Natural killer cell (primary cell): ENCODE results near the gene COL24A1. TPM values are rescaled to one million over a fixed set of nuclear protein-coding genes. Genes with fewer than 3 reads are reported as not detected.
"Not testable (repeated sequence)": the region's sequence is repeated elsewhere in the genome, so short reads cannot be mapped to it uniquely, and the experiment has no call there.

ENCODE experiments used
- ATAC-seq, 3 donors: fragments of 150-1000 bp in 2 of 3; fragments of 200-7000 bp in 1 of 3; cut with Tn5 transposase; 1 replicate in 1 of 3; 2 replicates in 2 of 3; pipeline ENCODE4 v1.10.0; 2021; ENCODE audit warnings: mild to moderate bottlenecking in 2 of 3, moderate library complexity in 2 of 3
- DNase-seq, 2 donors: peaks; one replicate each; pipeline versions ENCODE4 v3.0.0 to v3.0.0-alpha.2; 2013 to 2021; ENCODE audit warnings: mixed read lengths in 1 of 2
- H3K27ac ChIP-seq: one replicate; pipeline ENCODE4 v1.5.1; 2013; ENCODE audit warnings: mild to moderate bottlenecking, low read length
- H3K27me3 ChIP-seq: one replicate; pipeline ENCODE4 v1.6.1; 2013; ENCODE audit warnings: low read length; ENCODE audit not compliant: control insufficient read depth, insufficient read depth
- H3K36me3 ChIP-seq: one replicate; pipeline ENCODE4 v1.6.1; 2013; ENCODE audit warnings: low read length; ENCODE audit not compliant: control insufficient read depth, insufficient read depth
- H3K4me1 ChIP-seq: one replicate; pipeline ENCODE4 v1.6.1; 2013; ENCODE audit warnings: low read length; ENCODE audit not compliant: control insufficient read depth, insufficient read depth
- H3K4me3 ChIP-seq: one replicate; pipeline ENCODE4 v1.5.1; 2013; ENCODE audit warnings: low read length
- H3K9me3 ChIP-seq: one replicate; pipeline ENCODE4 v1.6.1; 2013; ENCODE audit warnings: low read length; ENCODE audit not compliant: control insufficient read depth, insufficient read depth
- H3K27ac Mint-ChIP-seq, 2 donors: one replicate each; pipeline ENCODE4 v1.8.0; 2022; ENCODE audit warnings: mild to moderate bottlenecking in 2 of 2, mixed read lengths in 2 of 2, moderate library complexity in 1 of 2
- H3K27me3 Mint-ChIP-seq, 2 donors: one replicate each; pipeline ENCODE4 v1.8.0; 2022; ENCODE audit warnings: low read depth in 2 of 2, mixed read lengths in 2 of 2
- H3K36me3 Mint-ChIP-seq: one replicate; pipeline ENCODE4 v1.8.0; 2022; ENCODE audit warnings: mixed read lengths
- H3K4me1 Mint-ChIP-seq, 2 donors: one replicate each; pipeline ENCODE4 v1.8.0; 2022; ENCODE audit warnings: mixed read lengths in 2 of 2
- H3K4me3 Mint-ChIP-seq: one replicate; pipeline ENCODE4 v1.8.0; 2022; ENCODE audit warnings: mild to moderate bottlenecking, moderate library complexity, mixed read lengths
- H3K9me3 Mint-ChIP-seq, 2 donors: one replicate each; pipeline ENCODE4 v1.8.0; 2022; ENCODE audit warnings: mixed read lengths in 2 of 2
- CTCF ChIP-seq: fragments of 200-600 bp; IDR thresholded peaks from one replicate; pipeline ENCODE4 v1.8.0; 2022; ENCODE audit warnings: antibody characterized with exemption
- WGBS: methylation state at CpG from one replicate; pipeline ENCODE4 v1.1.7; 2013; ENCODE audit warnings: missing lambda C conversion rate; ENCODE audit not compliant: insufficient coverage; 5-methylcytosine and 5-hydroxymethylcytosine counted together
- intact Hi-C: fragments of 100-400 bp; cut with micrococcal nuclease; formaldehyde crosslinking; loops from one replicate; pipeline ENCODE4 v1.14.2; 2022
- total RNA-seq, 4 donors: library from RNA; stranded (reverse); fragments of 120-200 nt in 1 of 4; gene quantifications; one replicate each; pipeline versions ENCODE4 v1.2.3 to v1.2.4, GENCODE V29; 2013 to 2022

The COL24A1 gene
- total RNA-seq, 3 donors from 2014 or later (not counting 1 experiment from before 2014, with no cell fraction given): 0.20 to 0.54 (median 0.54) TPM

GRCh38 chr1:85839459-85839858 lies 317.1 kb downstream of the COL24A1 start:
- Histone ChIP-seq H3K4me3 (no peak overlapping the region), H3K36me3 (no peaks in the 10 kb centered on the region), H3K4me1 (no peaks in the 10 kb centered on the region), H3K27me3 (no peaks in the 10 kb centered on the region), H3K9me3 (no peaks in the 10 kb centered on the region), H3K27ac (no peak overlapping the region)
- DNase-seq: no peak
- Mint-ChIP-seq H3K4me1 (no peaks in the 10 kb centered on the region), H3K36me3 (no peaks in the 10 kb centered on the region), H3K27ac (no peak overlapping the region), H3K4me3 (no peak overlapping the region), H3K27me3 (no peaks in the 10 kb centered on the region), H3K9me3 (peaks cover 0 to 2% of the 10 kb centered on the region in 2 donors)
- TF ChIP-seq CTCF: no peak
- intact Hi-C loops: no loop called here
- WGBS: 67% methylated on average over 1 of the region's 1 CpG
- ATAC-seq: no peak

- Mint-ChIP-seq H3K9me3 (peaks cover 0 to 6% of the 10 kb centered on the region in 2 donors), H3K36me3 (no peaks in the 10 kb centered on the region), H3K4me3 (no peak overlapping the region), H3K27me3 (no peaks in the 10 kb centered on the region), H3K4me1 (no peaks in the 10 kb centered on the region), H3K27ac (no peak overlapping the region)
- intact Hi-C loops: no loop called here
- 47% methylated on average over 1 of the region's 2 CpGs for WGBS
- Histone ChIP-seq H3K4me1 (no peaks in the 10 kb centered on the region), H3K4me3 (no peak overlapping the region), H3K9me3 (no peaks in the 10 kb centered on the region), H3K36me3 (no peaks in the 10 kb centered on the region), H3K27ac (no peak overlapping the region), H3K27me3 (no peaks in the 10 kb centered on the region)
- TF ChIP-seq CTCF: no peak
- DNase-seq (no peak), ATAC-seq (no peak)
These were observed 318.3 kb downstream of the COL24A1 start for GRCh38 chr1:85838238-85838637.

GRCh38 chr1:85836736-85837135 lies 319.8 kb downstream of the COL24A1 start:
- Mint-ChIP-seq H3K27ac (no peak overlapping the region), H3K4me1 (no peaks in the 10 kb centered on the region), H3K4me3 (no peak overlapping the region), H3K27me3 (no peaks in the 10 kb centered on the region), H3K36me3 (no peaks in the 10 kb centered on the region), H3K9me3 (peaks cover 0 to 6% of the 10 kb centered on the region in 2 donors)
- Histone ChIP-seq H3K36me3 (no peaks in the 10 kb centered on the region), H3K27ac (no peak overlapping the region), H3K27me3 (no peaks in the 10 kb centered on the region), H3K4me1 (no peaks in the 10 kb centered on the region), H3K4me3 (no peak overlapping the region), H3K9me3 (no peaks in the 10 kb centered on the region)
- ATAC-seq (no peak), DNase-seq (no peak)
- no peak for TF ChIP-seq CTCF
- WGBS: 89% methylated on average over 4 of the region's 4 CpGs
- intact Hi-C loops: no loop called here

- H3K36me3 Mint-ChIP-seq, H3K4me3 Mint-ChIP-seq, H3K4me3 ChIP-seq, ATAC-seq, H3K9me3 Mint-ChIP-seq, H3K27ac Mint-ChIP-seq, H3K27me3 Mint-ChIP-seq, H3K27me3 ChIP-seq, intact Hi-C loops, H3K9me3 ChIP-seq, H3K4me1 Mint-ChIP-seq, DNase-seq, H3K4me1 ChIP-seq, H3K27ac ChIP-seq, H3K36me3 ChIP-seq: not testable (repeated sequence)
- WGBS: no CpG with 5 or more reads among the region's 2 CpGs
These were observed 323.4 kb downstream of the COL24A1 start for GRCh38 chr1:85833165-85833564.
